NCI-H2107 (cell line): Measurements from ENCODE around the gene FABP1.

Source experiments
- DNase-seq: peaks from one replicate; lab custom pipeline; 2025; lab: John Stamatoyannopoulos, UW

Gene FABP1

GRCh38 chr2:88127888-88128653 is at the start of gene FABP1:
Gene FABP1 (minus strand): TSS chr2:88128062. CDS start chr2:88128017, 45 bp downstream.
- no peak for DNase-seq

GRCh38 chr2:88177556-88177955 is 49.7 kb upstream of the FABP1 start:
- no peak for DNase-seq

GRCh38 chr2:88176352-88176984 is 48.6 kb upstream of the FABP1 start:
- DNase-seq: peak; percentile 49

- DNase-seq: no peak
Measured at GRCh38 chr2:88172882-88173281, 45.0 kb upstream of the FABP1 start.

DNA sequence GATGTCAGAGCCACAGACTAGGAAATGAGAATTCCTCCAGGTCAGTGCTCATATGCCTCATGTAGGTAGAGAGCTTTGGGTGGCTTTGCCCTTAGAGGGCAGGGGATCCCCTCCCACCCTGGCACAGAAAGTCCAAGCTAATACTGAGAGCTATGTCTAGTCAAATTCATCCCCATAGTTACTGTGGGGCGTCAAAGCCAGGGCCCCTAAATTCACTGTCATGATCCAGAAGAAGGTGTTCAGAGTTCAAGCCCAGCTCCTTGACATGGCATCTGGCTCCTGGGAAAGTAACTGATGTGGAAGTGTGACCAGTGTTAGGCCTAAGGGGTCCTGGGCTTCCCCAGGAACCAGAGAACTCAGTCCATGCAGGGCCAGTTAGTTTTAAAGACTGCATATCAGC is 44.1 kb upstream of the FABP1 start:
- DNase-seq: no peak

DNA sequence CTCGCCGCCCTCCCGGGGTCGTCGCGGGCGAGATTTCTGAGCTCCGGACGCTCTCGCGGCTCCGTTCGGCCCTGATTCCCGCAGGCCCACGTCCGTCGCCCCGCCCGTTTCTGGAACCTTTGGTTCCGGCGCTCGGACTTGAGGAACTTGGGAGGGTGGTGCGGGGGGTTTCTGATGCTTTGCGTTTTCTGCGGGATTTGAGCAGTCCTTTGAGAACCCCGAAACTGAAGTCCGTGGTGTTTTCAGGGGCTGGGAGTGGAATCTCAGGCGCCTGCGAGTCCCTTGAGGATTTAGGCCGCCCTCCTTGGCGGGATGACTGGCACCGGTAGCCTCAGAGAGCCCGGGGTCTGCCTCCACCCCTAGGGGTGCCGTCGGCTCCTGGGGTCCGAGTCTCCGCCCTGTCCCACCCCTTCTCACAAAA is 42.6 kb upstream of the FABP1 start:
- no peak for DNase-seq

GRCh38 chr2:88168386-88168785 is 40.5 kb upstream of the FABP1 start:
- DNase-seq: peak; percentile 37

DNA sequence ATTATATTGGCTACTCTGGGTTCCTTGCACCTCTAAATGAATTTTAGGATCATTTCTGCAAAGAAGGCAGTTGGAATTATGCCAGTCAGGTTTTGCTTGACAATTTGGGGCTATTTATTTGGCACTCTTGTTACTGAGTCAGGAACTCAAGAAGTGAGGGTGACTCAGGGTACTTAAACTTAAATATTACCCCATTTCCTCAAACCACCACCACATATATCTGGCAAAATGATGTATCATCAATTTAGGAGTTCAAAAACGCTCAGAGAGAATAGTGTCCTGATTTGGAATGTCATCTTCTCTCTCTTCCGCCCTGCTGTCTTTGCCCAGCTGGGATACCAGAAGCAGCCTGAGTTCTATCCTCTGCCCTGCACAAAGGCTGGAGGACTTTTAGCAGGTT is 39.9 kb upstream of the FABP1 start:
- DNase-seq: no peak

- DNase-seq: no peak
Measured at GRCh38 chr2:88165332-88166003, 37.6 kb upstream of the FABP1 start.

GRCh38 chr2:88161446-88162244 is 33.8 kb upstream of the FABP1 start:
- DNase-seq: no peak

DNA sequence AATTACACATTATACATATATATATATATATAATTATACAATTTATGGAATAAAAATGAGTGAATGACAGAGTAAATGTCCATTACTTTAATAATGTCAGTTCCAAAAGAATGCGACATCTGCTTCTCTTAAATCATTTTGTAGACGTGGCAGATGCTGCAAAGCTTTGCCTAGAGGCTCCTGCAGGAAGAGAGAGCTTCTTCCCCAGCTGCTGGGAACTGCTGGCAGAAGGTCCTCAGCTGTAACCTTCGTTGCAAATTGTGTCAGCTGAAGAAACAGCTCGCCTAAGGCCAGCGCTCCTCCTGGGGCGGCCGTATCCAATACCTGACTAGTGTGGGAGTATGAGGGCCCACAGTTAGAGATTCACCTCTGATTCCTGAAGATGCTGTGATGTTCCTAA is 32.7 kb upstream of the FABP1 start:
- DNase-seq: no peak

- DNase-seq: peak; percentile 78
Measured at GRCh38 chr2:88159955-88160415, 32.1 kb upstream of the FABP1 start.

DNA sequence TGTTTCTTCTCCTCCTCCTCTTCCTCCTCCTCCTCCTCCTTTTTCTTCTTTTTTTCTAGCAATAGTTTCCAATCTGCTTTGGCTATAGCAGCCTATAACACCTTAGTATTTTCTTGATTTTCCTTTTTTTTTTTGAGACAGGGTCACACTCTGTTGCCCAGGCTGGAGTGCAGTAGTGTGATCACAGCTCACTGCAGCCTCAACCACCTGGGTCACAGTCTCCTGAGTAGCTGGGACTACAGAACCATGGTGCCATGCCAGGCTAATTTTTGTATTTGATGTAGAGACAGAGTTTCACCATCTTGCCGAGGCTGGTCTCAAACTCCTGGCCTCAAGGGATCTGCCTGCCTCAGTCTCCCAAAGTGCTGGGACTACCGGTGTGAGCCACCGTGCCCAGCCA is 31.6 kb upstream of the FABP1 start:
- DNase-seq: no peak

DNA sequence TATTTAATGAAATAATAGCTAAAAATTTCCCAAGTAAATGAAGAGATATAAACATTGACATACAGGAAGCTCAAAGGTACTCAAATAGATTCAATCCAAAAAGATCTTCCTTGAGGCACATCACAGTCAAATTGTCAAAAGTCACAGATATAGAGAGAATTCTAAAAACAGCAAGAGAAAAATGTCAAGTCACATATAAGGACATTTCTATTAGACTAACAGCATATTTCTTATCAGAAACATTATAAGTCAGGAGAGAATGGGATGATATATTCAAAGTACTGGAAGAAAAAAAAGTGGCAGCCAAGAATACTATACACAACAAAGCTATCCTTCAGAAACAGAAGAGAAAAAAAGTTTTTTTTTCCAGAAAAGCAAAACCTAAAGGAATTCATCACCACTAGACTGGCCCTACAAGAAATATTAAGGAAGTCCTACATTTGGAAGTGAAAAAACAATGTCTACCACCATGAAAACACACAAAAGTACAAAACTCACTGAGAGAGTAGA is 21.1 kb upstream of the FABP1 start:
- no peak for DNase-seq

DNA sequence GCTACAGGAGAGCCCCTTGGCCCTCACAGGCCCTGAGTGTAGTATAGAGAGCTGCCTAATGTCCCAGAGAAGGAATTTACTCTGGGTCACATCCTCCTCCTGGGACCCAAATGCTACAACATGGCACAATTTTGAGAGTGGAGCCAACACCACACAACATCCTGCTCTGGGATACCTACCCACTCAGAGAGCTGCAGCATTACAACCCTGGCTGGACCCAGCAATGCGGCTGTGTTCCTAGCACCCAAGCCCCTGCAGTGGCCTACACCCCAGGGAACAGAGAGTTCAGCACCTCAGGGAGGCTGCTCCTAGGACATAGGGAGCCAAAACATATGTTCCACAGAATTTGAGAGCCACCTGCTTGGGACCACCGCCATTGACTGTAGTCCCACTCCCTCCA is 19.3 kb upstream of the FABP1 start:
- no peak for DNase-seq

- no peak for DNase-seq
Measured at GRCh38 chr2:88146590-88146989, 18.7 kb upstream of the FABP1 start.

DNA sequence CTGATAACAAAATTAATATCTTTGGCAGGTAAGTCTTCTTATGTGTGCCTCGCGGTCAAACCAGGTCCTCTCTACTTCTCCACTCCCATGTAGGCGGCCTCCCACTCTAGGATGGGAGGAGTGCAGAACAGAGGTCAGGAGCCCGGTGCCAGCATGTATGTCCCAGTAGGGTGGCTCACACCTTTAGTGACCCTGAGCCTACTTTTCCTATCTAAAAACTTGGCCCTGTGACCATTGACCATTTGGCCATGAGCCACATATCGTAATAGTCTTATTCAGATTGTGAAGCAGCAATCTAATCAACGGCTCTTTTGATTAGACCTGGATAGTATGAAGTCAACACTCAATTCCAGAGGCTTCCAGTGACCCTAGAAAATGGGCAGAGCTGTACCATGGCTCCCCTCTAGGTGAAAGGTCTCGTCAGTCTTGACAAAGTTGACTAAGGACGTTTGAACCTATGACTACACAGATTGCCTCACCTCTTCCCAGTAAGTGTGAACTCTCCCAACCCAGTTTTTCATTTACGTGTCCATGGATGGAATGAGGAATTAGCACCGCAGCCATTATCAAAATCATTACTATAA is 17.1 kb upstream of the FABP1 start:
- no peak for DNase-seq

DNA sequence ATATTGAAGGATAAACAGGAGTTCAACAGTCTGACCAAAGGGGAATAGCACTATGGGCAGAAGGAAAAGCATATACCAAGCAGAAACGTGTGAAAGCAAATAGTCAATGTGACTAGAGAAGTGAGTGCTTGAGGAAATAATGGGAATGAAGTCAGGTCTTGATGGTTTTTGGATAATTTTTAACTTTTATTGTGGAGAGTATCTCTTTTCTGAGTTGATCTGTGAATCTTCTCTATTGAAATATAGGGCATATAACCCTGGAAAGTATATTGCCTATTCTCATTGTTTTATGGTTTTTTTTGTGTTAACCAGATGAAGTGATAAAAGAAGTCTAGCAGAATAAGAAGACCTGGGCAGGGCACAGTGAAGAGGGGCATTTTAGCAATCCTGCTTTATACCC is 16.4 kb upstream of the FABP1 start:
- no peak for DNase-seq

- no peak for DNase-seq
Measured at GRCh38 chr2:88141952-88142351, 14.1 kb upstream of the FABP1 start.

- no peak for DNase-seq
Measured at GRCh38 chr2:88139804-88140203, 11.9 kb upstream of the FABP1 start.

GRCh38 chr2:88139203-88139702 is 11.4 kb upstream of the FABP1 start:
- no peak for DNase-seq
